HepG2 (cell line): Measurements from ENCODE around the gene STK32B. TPM values are rescaled to one million over a fixed set of nuclear protein-coding genes. Genes with fewer than 3 reads are reported as not detected.

Source experiments
- ATAC-seq: fragments of 200-7000 bp; cut with Tn5 transposase; 3 replicates; pipeline ENCODE4 v1.9.1; 2020; ENCODE audit warnings: mild to moderate bottlenecking, moderate library complexity
- BruUV-seq: library from RNA; stranded (reverse); fragments of 400-500 nt; replicated peaks from 2 replicates; lab custom pipeline; 2021; lab: Mats Ljungman, UMichigan
- CTCF ChIA-PET: fragments of 300-600 bp; formaldehyde crosslinking; extraction: SDS; loops from one replicate; lab custom pipeline; 2021; ENCODE audit warnings: low total read pairs, inconsistent platforms, low intra/inter-chr PET ratio; lab: Yijun Ruan, JAX
- POLR2A ChIA-PET: fragments of 350-600 bp; sonication (Branson Sonifier 250); formaldehyde crosslinking; loops from one replicate; lab custom pipeline; 2020; ENCODE audit warnings: antibody characterized with exemption, inconsistent platforms; lab: Yijun Ruan, JAX
- DNase-seq: peaks from one replicate; pipeline ENCODE4 v3.0.0-alpha.2; 2015; ENCODE audit warnings: low spot score
- FAIRE-seq: peaks from 3 replicates; lab custom pipeline; 2011; peaks lifted over from hg19 to GRCh38; lab: Jason Lieb, UNC
- H2AFZ ChIP-seq: one replicate; pipeline ENCODE4 v1.6.1; 2011; ENCODE audit warnings: low read length, inconsistent platforms
- H3K27ac ChIP-seq: fragments of 300-600 bp; 3 replicates; pipeline ENCODE4 v1.8.0; 2011; ENCODE audit warnings: mixed run types, mild to moderate bottlenecking, mixed read lengths, low read length, inconsistent platforms; ENCODE audit not compliant: insufficient read depth; ENCODE audit errors: extremely low read length
- H3K27me3 ChIP-seq, 2 experiments: fragments of 200-600 bp in 1 of 2; 2 replicates in 1 of 2; 3 replicates in 1 of 2; pipeline versions ENCODE4 v1.6.0 to v1.8.0; 2011; ENCODE audit warnings: low read length in 2 of 2, mild to moderate bottlenecking in 2 of 2, moderate library complexity in 2 of 2, inconsistent platforms in 1 of 2; ENCODE audit not compliant: insufficient read depth in 2 of 2, control insufficient read depth in 1 of 2
- H3K36me3 ChIP-seq, 2 experiments: fragments of 200-600 bp in 1 of 2; replicated peaks in 1 of 2; 2 replicates in 1 of 2; 3 replicates in 1 of 2; pipeline versions ENCODE4 v1.5.1 to v1.8.0; 2011; ENCODE audit warnings: low read length in 2 of 2, inconsistent platforms in 1 of 2; ENCODE audit not compliant: insufficient read depth in 2 of 2, control insufficient read depth in 1 of 2
- H3K4me1 ChIP-seq: 2 replicates; pipeline ENCODE4 v1.5.1; 2012; ENCODE audit warnings: low read length, inconsistent platforms; ENCODE audit not compliant: insufficient read depth
- H3K4me2 ChIP-seq: 2 replicates; pipeline ENCODE4 v1.6.0; 2011; ENCODE audit warnings: low read depth, low read length, inconsistent platforms
- H3K4me3 ChIP-seq, 3 experiments: fragments of 200-600 bp in 1 of 3; sonication (generic), shearing (Covaris generic) in 1 of 3; replicated peaks in 1 of 3; 2 replicates each; pipeline ENCODE4 v1.5.1; 2011 to 2016; ENCODE audit warnings: low read length in 3 of 3, inconsistent platforms in 2 of 3, low read depth in 2 of 3, mild to moderate bottlenecking in 2 of 3, control low read depth in 1 of 3, mixed read lengths in 1 of 3; ENCODE audit not compliant: insufficient read depth in 1 of 3
- H3K79me2 ChIP-seq: one replicate; pipeline ENCODE4 v1.6.1; 2011; ENCODE audit warnings: low read length, inconsistent platforms; ENCODE audit not compliant: insufficient read depth
- H3K9ac ChIP-seq: 2 replicates; pipeline ENCODE4 v1.6.0; 2011; ENCODE audit warnings: mild to moderate bottlenecking, low read depth, low read length, inconsistent platforms; ENCODE audit not compliant: insufficient read depth
- H3K9me3 ChIP-seq: 2 replicates; pipeline ENCODE4 v1.5.1; 2012; ENCODE audit warnings: mild to moderate bottlenecking, low read length
- H4K20me1 ChIP-seq: 2 replicates; pipeline ENCODE4 v1.6.0; 2011; ENCODE audit warnings: inconsistent platforms, mild to moderate bottlenecking, low read length, moderate library complexity; ENCODE audit not compliant: insufficient read depth
- KLF12 ChIP-seq: sonication (generic); formaldehyde crosslinking; IDR thresholded peaks from 2 replicates; pipeline ENCODE4 v1.4.0; 2020; ENCODE audit warnings: missing genetic modification reagents, borderline replicate concordance
- SOX13 ChIP-seq, 3 experiments: fragments of 450-650 bp in 1 of 3; sonication (generic) in 1 of 3; formaldehyde crosslinking in 1 of 3; IDR thresholded peaks in 2 of 3; conservative IDR thresholded peaks in 1 of 3; 2 replicates each; pipeline versions ENCODE4 v1.5.0 to v1.6.1; 2016 to 2020; ENCODE audit warnings: antibody characterized with exemption in 1 of 3, mild to moderate bottlenecking in 1 of 3, missing compliant biosample characterization in 1 of 3, missing genetic modification reagents in 1 of 3, moderate library complexity in 1 of 3
- SP1 ChIP-seq, 2 experiments: fragments of 450-650 bp in 1 of 2; sonication (generic) in 1 of 2; formaldehyde crosslinking in 1 of 2; IDR thresholded peaks; 2 replicates each; pipeline versions ENCODE4 v1.4.0 to v1.6.1; 2016 to 2020; ENCODE audit warnings: missing genetic modification reagents in 1 of 2
- SP5 ChIP-seq: IDR thresholded peaks from 2 replicates; pipeline ENCODE4 v1.6.1; 2016; ENCODE audit warnings: low read depth, borderline replicate concordance
- YY1 ChIP-seq: IDR thresholded peaks from 2 replicates; pipeline ENCODE4 v1.6.1; 2011; ENCODE audit warnings: low read length, low read depth, moderate library complexity, mild to moderate bottlenecking; ENCODE audit not compliant: insufficient read depth, insufficient replicate concordance
- ZFP36 ChIP-seq: fragments of 150-350 bp; IDR thresholded peaks from 2 replicates; pipeline ENCODE4 v1.6.1; 2018; ENCODE audit warnings: borderline replicate concordance, low read length, low read depth; ENCODE audit not compliant: partially characterized antibody
- ZMYM3 ChIP-seq: sonication (generic); formaldehyde crosslinking; IDR thresholded peaks from 2 replicates; pipeline ENCODE4 v1.5.1; 2020; ENCODE audit warnings: mild to moderate bottlenecking, missing genetic modification reagents
- ZNF124 ChIP-seq: sonication (generic); formaldehyde crosslinking; IDR thresholded peaks from 2 replicates; pipeline ENCODE4 v1.4.0; 2020; ENCODE audit warnings: missing genetic modification reagents
- ZNF232 ChIP-seq: sonication (generic); formaldehyde crosslinking; IDR thresholded peaks from 2 replicates; pipeline ENCODE4 v1.4.0; 2020; ENCODE audit warnings: missing genetic modification reagents, borderline replicate concordance
- ZNF33B ChIP-seq: sonication (generic); formaldehyde crosslinking; IDR thresholded peaks from 2 replicates; pipeline ENCODE4 v1.5.1; 2020; ENCODE audit warnings: mild to moderate bottlenecking, missing genetic modification reagents
- WGBS: methylation state at CpG from one replicate; pipeline ENCODE4 v1.1.6; 2017; ENCODE audit warnings: low lambda C conversion rate; 5-methylcytosine and 5-hydroxymethylcytosine counted together
- in situ Hi-C: cut with HindIII; loops from 2 replicates; pipeline ENCODE4 v1.10.0; 2017; ENCODE audit warnings: low pct_unique_long_range_greater_than_20kb; ENCODE audit not compliant: extremely low pct_ligation_motif_present
- intact Hi-C: fragments of 100-400 bp; cut with micrococcal nuclease; formaldehyde crosslinking; loops from one replicate; pipeline ENCODE4 v1.10.0; 2022; ENCODE audit not compliant: unreplicated experiment
- polyA plus RNA-seq, 8 experiments: library from polyadenylated mRNA; depleted of rRNA in 3 of 8; stranded (reverse) in 7 of 8; unstranded in 1 of 8; fragments of >200 nt; fragmentation: Illumina TruSeq in 4 of 8; extraction: Trizol in 4 of 8; gene quantifications; 2 replicates each; pipeline versions ENCODE4 v1.2.1 to v1.2.3, GENCODE V29; 2011 to 2016; ENCODE audit warnings: low read depth in 4 of 8, missing spikeins in 1 of 8, mixed read lengths in 1 of 8; ENCODE audit not compliant: insufficient read depth in 1 of 8
- total RNA-seq, 5 experiments: library from RNA; depleted of rRNA; stranded (reverse); fragments of >200 nt; fragmentation: Illumina TruSeq; extraction: Trizol; gene quantifications; 2 replicates each; pipeline ENCODE4 v1.2.3, GENCODE V29; 2016; ENCODE audit warnings: low read depth in 1 of 5
- TF ChIP-seq, protein P1 (sequence below): sonication (generic); formaldehyde crosslinking; IDR thresholded peaks from 2 replicates; pipeline ENCODE4 v1.9.0; 2022; ENCODE audit warnings: missing genetic modification reagents, mild to moderate bottlenecking, borderline replicate concordance
- TF ChIP-seq, protein P2 (sequence below): sonication (generic); formaldehyde crosslinking; IDR thresholded peaks from 2 replicates; pipeline ENCODE4 v1.4.0; 2020; ENCODE audit warnings: mild to moderate bottlenecking, missing genetic modification reagents

The STK32B gene
- total and polyA plus RNA-seq, 2 of the 13 experiments (the other 11 are each of a cell fraction or from before 2014, with no cell fraction given), result not detected

DNA sequence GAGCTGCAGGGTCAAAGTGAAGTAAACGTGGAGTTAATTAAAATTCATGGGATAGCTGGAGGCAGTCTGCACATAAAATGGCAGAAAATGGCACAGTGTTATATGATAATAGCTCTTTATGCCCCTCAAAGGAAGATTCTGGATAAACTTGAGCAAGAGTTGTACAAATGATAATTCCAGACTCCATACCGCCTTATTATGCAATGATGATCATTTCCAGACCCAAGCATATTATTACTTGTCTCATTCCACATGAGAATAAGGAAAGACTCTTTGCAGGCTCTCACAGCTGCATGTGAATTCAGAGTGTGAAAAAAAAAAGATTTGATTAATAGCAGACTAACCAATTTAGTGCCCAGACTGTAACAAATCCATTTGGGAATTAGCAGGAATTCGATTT is 105.4 kb downstream of the STK32B start:
- CTCF ChIA-PET, result no interaction called here
- H2AFZ ChIP-seq, result no peak overlapping the region
- H4K20me1 ChIP-seq, result no peaks in the 10 kb centered on the region
- H3K4me3 ChIP-seq, result no peak overlapping the region
- ATAC-seq (no peak), FAIRE-seq (no peak), DNase-seq (no peak)
- no peaks in the 10 kb centered on the region for H3K36me3 ChIP-seq
- peaks cover 9% of the 10 kb centered on the region for H3K4me1 ChIP-seq
- no peak overlapping the region for H3K4me2 ChIP-seq
- H3K9ac ChIP-seq, result no peak overlapping the region
- no peaks in the 10 kb centered on the region for H3K9me3 ChIP-seq
- no peaks in the 10 kb centered on the region for H3K79me2 ChIP-seq
- in situ Hi-C loops (no loop called here), intact Hi-C loops (no loop called here)
- H3K27ac ChIP-seq, result no peak overlapping the region
- 19% methylated on average over 3 of the region's 3 CpGs for WGBS
- no TSS peak for BruUV-seq
- POLR2A ChIA-PET, result no interaction called here
- H3K27me3 ChIP-seq, result peaks cover 0 to 4% of the 10 kb centered on the region in 2 experiments; a peak in 2 of 5 replicates
- TF ChIP-seq, protein P1, sequence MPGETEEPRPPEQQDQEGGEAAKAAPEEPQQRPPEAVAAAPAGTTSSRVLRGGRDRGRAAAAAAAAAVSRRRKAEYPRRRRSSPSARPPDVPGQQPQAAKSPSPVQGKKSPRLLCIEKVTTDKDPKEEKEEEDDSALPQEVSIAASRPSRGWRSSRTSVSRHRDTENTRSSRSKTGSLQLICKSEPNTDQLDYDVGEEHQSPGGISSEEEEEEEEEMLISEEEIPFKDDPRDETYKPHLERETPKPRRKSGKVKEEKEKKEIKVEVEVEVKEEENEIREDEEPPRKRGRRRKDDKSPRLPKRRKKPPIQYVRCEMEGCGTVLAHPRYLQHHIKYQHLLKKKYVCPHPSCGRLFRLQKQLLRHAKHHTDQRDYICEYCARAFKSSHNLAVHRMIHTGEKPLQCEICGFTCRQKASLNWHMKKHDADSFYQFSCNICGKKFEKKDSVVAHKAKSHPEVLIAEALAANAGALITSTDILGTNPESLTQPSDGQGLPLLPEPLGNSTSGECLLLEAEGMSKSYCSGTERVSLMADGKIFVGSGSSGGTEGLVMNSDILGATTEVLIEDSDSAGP, result no peak
- TF ChIP-seq ZNF232 (CRISPR knock-in tag), result no peak
- no peak for TF ChIP-seq KLF12 (CRISPR knock-in tag)
- no peak for TF ChIP-seq ZFP36

DNA sequence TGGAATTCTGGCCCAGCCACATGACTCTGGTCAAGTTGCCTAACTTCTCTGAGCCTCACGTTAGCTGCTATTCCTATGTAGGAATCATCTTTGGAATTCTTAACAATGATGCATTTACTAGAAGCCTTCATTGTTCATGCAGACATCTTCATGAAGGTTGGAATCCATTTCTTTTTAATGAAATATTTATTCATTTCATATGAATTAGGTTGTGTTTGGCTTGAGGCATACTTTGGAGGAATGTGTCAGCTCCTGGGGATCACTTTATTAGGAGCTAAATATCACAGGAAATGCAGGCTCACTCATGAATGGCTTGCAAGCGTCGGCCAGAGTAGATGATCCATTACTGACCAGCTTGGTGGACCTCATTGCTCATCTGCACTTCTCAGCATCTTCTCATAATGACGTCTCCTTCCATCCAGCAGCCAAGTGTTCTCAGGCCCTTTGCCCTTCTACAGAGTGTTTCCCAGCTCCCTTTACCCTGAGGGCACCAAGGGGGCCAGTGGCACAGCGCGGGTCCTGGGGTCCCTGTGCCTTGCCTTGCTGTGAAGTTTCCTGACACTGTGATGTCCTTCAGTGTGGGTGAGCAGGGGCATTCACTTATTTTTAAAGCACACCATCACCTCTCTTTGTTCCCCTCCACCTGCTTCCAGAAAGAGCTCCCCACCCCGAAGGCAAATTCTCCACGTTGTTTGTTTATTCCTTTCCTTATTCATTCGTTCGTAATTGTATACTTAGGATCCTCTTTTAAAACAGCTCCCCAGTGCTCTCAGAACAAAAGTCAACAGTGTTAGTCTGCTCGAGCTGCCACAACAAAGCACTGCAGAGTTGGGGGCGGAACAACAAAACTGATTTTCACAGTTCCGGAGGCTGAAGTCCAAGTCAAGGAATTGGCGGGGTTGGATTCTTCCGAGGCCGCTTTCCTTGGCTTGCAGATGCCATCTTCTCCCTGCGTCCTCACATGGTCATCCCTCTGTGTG is 106.8 kb downstream of the STK32B start:
- H3K79me2 ChIP-seq, result no peaks in the 10 kb centered on the region
- H3K27ac ChIP-seq, result no peak overlapping the region
- H4K20me1 ChIP-seq, result no peaks in the 10 kb centered on the region
- no peaks in the 10 kb centered on the region for H3K36me3 ChIP-seq
- H3K9ac ChIP-seq, result no peak overlapping the region
- no peaks in the 10 kb centered on the region for H3K9me3 ChIP-seq
- ChIA-PET POLR2A (no interaction called here), CTCF (no interaction called here)
- peaks cover 0 to 14% of the 10 kb centered on the region in 2 experiments; a peak in 2 of 5 replicates for H3K27me3 ChIP-seq
- DNase-seq (peak; percentile 10), ATAC-seq (peak; percentile 70), FAIRE-seq (no peak)
- in situ Hi-C loops (no loop called here), intact Hi-C loops (no loop called here)
- H2AFZ ChIP-seq, result no peak overlapping the region
- no peak overlapping the region for H3K4me2 ChIP-seq
- H3K4me3 ChIP-seq, result no peak overlapping the region
- peaks cover 9% of the 10 kb centered on the region for H3K4me1 ChIP-seq
- no TSS peak for BruUV-seq
- WGBS, result 10% methylated on average over 17 of the region's 17 CpGs
- peak; percentile 85 for TF ChIP-seq SP5 (CRISPR knock-in tag)
- TF ChIP-seq ZNF124 (CRISPR knock-in tag), result no peak
- no peak for TF ChIP-seq YY1
- no peak for TF ChIP-seq ZNF33B (CRISPR knock-in tag)
- TF ChIP-seq, protein P2, sequence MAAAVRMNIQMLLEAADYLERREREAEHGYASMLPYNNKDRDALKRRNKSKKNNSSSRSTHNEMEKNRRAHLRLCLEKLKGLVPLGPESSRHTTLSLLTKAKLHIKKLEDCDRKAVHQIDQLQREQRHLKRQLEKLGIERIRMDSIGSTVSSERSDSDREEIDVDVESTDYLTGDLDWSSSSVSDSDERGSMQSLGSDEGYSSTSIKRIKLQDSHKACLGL (CRISPR knock-in tag), result no peak
- TF ChIP-seq ZMYM3, result no peak
- TF ChIP-seq SP1 (IDR thresholded peaks at IDR 0.05), result no peak
- no peak for TF ChIP-seq SP1 (CRISPR knock-in tag; IDR thresholded peaks at IDR 0.05)
- TF ChIP-seq SOX13 (IDR thresholded peaks at IDR 0.05), result no peak
- peak in 1 of 2 experiments; percentile 63; a peak in 2 of 4 replicates for TF ChIP-seq SOX13 (CRISPR knock-in tag; conservative IDR thresholded peaks at IDR 0.05 in 1 of 2, IDR thresholded peaks at IDR 0.05 in 1 of 2)
